ENCODE results near the gene FBXW11. TPM values are rescaled to one million over a fixed set of nuclear protein-coding genes. Genes with fewer than 3 reads are reported as not detected.

Gene FBXW11
- total RNA-seq, 4 donors from 2014 or later: 22.8 to 44.8 (median 40.3) TPM

GRCh38 chr5:171872666-171873065, 133.8 kb downstream of the FBXW11 start:
- no peak for DNase-seq
- 90 to 94% methylated on average over 2 to 5 of the region's 5 CpGs for WGBS, 2 donors (ENCODE audit: low coverage in 1 of 2)
- TF ChIP-seq POLR2AphosphoS5 (IDR thresholded peaks at IDR 0.05) (no peak), CTCF (IDR thresholded peaks at IDR 0.05) (no peak), EP300 (IDR thresholded peaks at IDR 0.05; ENCODE audit: low read depth) (no peak), POLR2A (IDR thresholded peaks at IDR 0.05) (no peak)
- H3K36me3 ChIP-seq: peaks cover 0 to 39% (median 16%) of the 10 kb centered on the region in 4 donors
- no peaks in the 10 kb centered on the region for H3K27me3 ChIP-seq
- no peaks in the 10 kb centered on the region for H3K4me1 ChIP-seq
- H3K4me3 ChIP-seq: no peak overlapping the region
- no peak overlapping the region for H3K27ac ChIP-seq
- intact Hi-C loops (cut with DNase I; ENCODE audit: low total_unique reads): no loop called here
- in situ Hi-C loops (cut with MboI; ENCODE audit: low pct_ligation_motif_present in 1 of 4, low pct_unique_long_range_greater_than_20kb in 1 of 4, low sequenced_read_pairs in 3 of 4): no loop called here
- no peaks in the 10 kb centered on the region for H3K9me3 ChIP-seq

- no peak overlapping the region for H3K27ac ChIP-seq
- H3K4me3 ChIP-seq: no peak overlapping the region
- no peak for DNase-seq
- TF ChIP-seq EP300 (IDR thresholded peaks at IDR 0.05; ENCODE audit: low read depth): no peak
- no peak for TF ChIP-seq CTCF (IDR thresholded peaks at IDR 0.05)
- no peak for TF ChIP-seq POLR2AphosphoS5 (IDR thresholded peaks at IDR 0.05)
- TF ChIP-seq POLR2A (IDR thresholded peaks at IDR 0.05): no peak
- in situ Hi-C loops (cut with MboI; ENCODE audit: low pct_ligation_motif_present in 1 of 4, low pct_unique_long_range_greater_than_20kb in 1 of 4, low sequenced_read_pairs in 3 of 4) (no loop called here), intact Hi-C loops (cut with DNase I; ENCODE audit: low total_unique reads) (no loop called here)
- H3K4me1 ChIP-seq: no peaks in the 10 kb centered on the region
- H3K36me3 ChIP-seq: peaks cover 0 to 39% (median 14%) of the 10 kb centered on the region in 4 donors
- H3K27me3 ChIP-seq: no peaks in the 10 kb centered on the region
- H3K9me3 ChIP-seq: no peaks in the 10 kb centered on the region
- 42 to 44% methylated on average over 1 of the region's 1 CpG for WGBS, 2 donors (ENCODE audit: low coverage in 1 of 2)
Measured at GRCh38 chr5:171871711-171872110, 134.7 kb downstream of the FBXW11 start.

- H3K4me3 ChIP-seq: no peak overlapping the region
- no peak for TF ChIP-seq POLR2A (IDR thresholded peaks at IDR 0.05)
- TF ChIP-seq CTCF (IDR thresholded peaks at IDR 0.05): no peak
- no peak for TF ChIP-seq EP300 (IDR thresholded peaks at IDR 0.05; ENCODE audit: low read depth)
- no peak for TF ChIP-seq POLR2AphosphoS5 (IDR thresholded peaks at IDR 0.05)
- in situ Hi-C loops (cut with MboI; ENCODE audit: low pct_ligation_motif_present in 1 of 4, low pct_unique_long_range_greater_than_20kb in 1 of 4, low sequenced_read_pairs in 3 of 4): no loop called here
- intact Hi-C loops (cut with DNase I; ENCODE audit: low total_unique reads): no loop called here
- no peaks in the 10 kb centered on the region for H3K4me1 ChIP-seq
- H3K36me3 ChIP-seq: peaks cover 0 to 33% (median 9%) of the 10 kb centered on the region in 4 donors
- no peak overlapping the region for H3K27ac ChIP-seq
- DNase-seq: no peak
- H3K27me3 ChIP-seq: no peaks in the 10 kb centered on the region
- H3K9me3 ChIP-seq: no peaks in the 10 kb centered on the region
- 93 to 100% methylated on average over 1 of the region's 1 CpG for WGBS, 2 donors (ENCODE audit: low coverage in 1 of 2)
Measured at GRCh38 chr5:171869956-171870355, 136.5 kb downstream of the FBXW11 start.

- TF ChIP-seq POLR2A (IDR thresholded peaks at IDR 0.05): no peak
- WGBS, 2 donors (ENCODE audit: low coverage in 1 of 2): 86 to 91% methylated on average over 2 of the region's 2 CpGs
- no peaks in the 10 kb centered on the region for H3K27me3 ChIP-seq
- intact Hi-C loops (cut with DNase I; ENCODE audit: low total_unique reads) (no loop called here), in situ Hi-C loops (cut with MboI; ENCODE audit: low pct_ligation_motif_present in 1 of 4, low pct_unique_long_range_greater_than_20kb in 1 of 4, low sequenced_read_pairs in 3 of 4) (no loop called here)
- H3K4me1 ChIP-seq: no peaks in the 10 kb centered on the region
- no peak for DNase-seq
- H3K4me3 ChIP-seq: no peak overlapping the region
- peaks cover 0 to 30% (median 11%) of the 10 kb centered on the region in 4 donors for H3K36me3 ChIP-seq
- no peaks in the 10 kb centered on the region for H3K9me3 ChIP-seq
- H3K27ac ChIP-seq: no peak overlapping the region
Measured at GRCh38 chr5:171868236-171868635, 138.2 kb downstream of the FBXW11 start.

- no peaks in the 10 kb centered on the region for H3K27me3 ChIP-seq
- peaks cover 0 to 28% (median 12%) of the 10 kb centered on the region in 4 donors for H3K36me3 ChIP-seq
- H3K4me3 ChIP-seq: no peak overlapping the region
- in situ Hi-C loops (cut with MboI; ENCODE audit: low pct_ligation_motif_present in 1 of 4, low pct_unique_long_range_greater_than_20kb in 1 of 4, low sequenced_read_pairs in 3 of 4) (no loop called here), intact Hi-C loops (cut with DNase I; ENCODE audit: low total_unique reads) (no loop called here)
- DNase-seq: no peak
- WGBS, 2 donors (ENCODE audit: low coverage in 1 of 2): 89 to 92% methylated on average over 1 of the region's 1 CpG
- TF ChIP-seq POLR2AphosphoS5 (IDR thresholded peaks at IDR 0.05) (no peak), EP300 (IDR thresholded peaks at IDR 0.05; ENCODE audit: low read depth) (no peak), POLR2A (IDR thresholded peaks at IDR 0.05) (no peak), CTCF (IDR thresholded peaks at IDR 0.05) (no peak)
- H3K27ac ChIP-seq: no peak overlapping the region
- H3K4me1 ChIP-seq: no peaks in the 10 kb centered on the region
- H3K9me3 ChIP-seq: no peaks in the 10 kb centered on the region
Measured at GRCh38 chr5:171867786-171868185, 138.7 kb downstream of the FBXW11 start.

Data from transverse colon (tissue), 4 donors.